ENCODE data around the gene MT4. TPM values are rescaled to one million over a fixed set of nuclear protein-coding genes. Genes with fewer than 3 reads are reported as not detected.

The MT4 gene
- polyA plus RNA-seq, 1 of the 3 experiments (the other 2 are of a cell fraction) = not detected

DNA sequence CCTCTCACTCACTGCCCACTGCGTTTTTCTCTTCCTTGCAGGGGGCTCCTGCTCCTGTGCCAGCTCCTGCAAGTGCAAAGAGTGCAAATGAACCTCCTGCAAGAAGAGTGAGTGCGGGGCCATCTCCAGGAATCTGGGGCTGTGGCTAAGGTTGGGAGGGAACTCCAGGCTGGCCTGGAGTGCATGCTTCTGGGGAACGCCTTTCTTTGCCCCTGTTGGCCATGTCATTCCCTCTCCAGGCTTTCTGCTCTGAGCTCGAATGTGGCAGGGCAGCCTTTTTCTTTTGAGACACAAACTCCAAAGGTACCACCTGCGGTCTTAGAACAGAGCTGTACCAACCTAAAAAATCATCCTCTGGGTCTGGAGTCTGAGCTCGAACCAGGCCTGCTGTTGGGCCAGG is 53.3 kb downstream of the MT4 start:
- Histone ChIP-seq H3K9me2 (no peaks in the 10 kb centered on the region), H3K4me2 (no peak overlapping the region), H3K36me3 (replicated peaks in 1 of 2; ENCODE audit: control insufficient read depth in 1 of 2, insufficient read depth in 2 of 2, low read length in 1 of 2) (no peaks in the 10 kb centered on the region), H3K79me2 (ENCODE audit: insufficient read depth) (no peaks in the 10 kb centered on the region; the same call in 1 of the 2 replicates), H3K27ac (ENCODE audit: low read depth in 2 of 2, low read length in 1 of 2) (no peak overlapping the region), H3K27me3 (ENCODE audit: insufficient read depth) (no peaks in the 10 kb centered on the region), H3K9ac (no peak overlapping the region), H3K4me3 (ENCODE audit: low read depth in 2 of 2, low read length in 1 of 2) (no peak overlapping the region), H4K20me1 (ENCODE audit: insufficient read depth) (no peaks in the 10 kb centered on the region), H2AFZ (ENCODE audit: low read depth) (no peak overlapping the region), H3K4me1 (ENCODE audit: control insufficient read depth in 1 of 2, insufficient read depth in 2 of 2, low read depth in 1 of 2, low read length in 1 of 2) (peaks cover 0 to 22% of the 10 kb centered on the region in 2 experiments; a peak in 1 of 4 replicates), H3F3A (replicated peaks; ENCODE audit: insufficient read depth) (peaks cover 17% of the 10 kb centered on the region), H3K9me3 (no peaks in the 10 kb centered on the region)
- TF ChIP-seq RXRA (IDR thresholded peaks at IDR 0.05; ENCODE audit: borderline replicate concordance, low read depth) (no peak), JUND (IDR thresholded peaks at IDR 0.05) (no peak), MEF2A (IDR thresholded peaks at IDR 0.05; ENCODE audit: borderline replicate concordance, low read depth) (no peak)
- POLR2A ChIA-PET = interaction anchor here (1.0 kb wide), 1 partner anchor 12 kb away, joined by 3 read pairs; no protein-coding TSS in a partner anchor
- no peak for DNase-seq
- 80% methylated on average over 5 of the region's 6 CpGs for WGBS (ENCODE audit: low lambda C conversion rate)
- CTCF ChIA-PET = interaction anchor here (0.6 to 2.4 kb wide), 3 partner anchors 12 to 17 kb away, joined by 3 to 6 read pairs (median 3); no protein-coding TSS in a partner anchor

Other genes starting within 250 kb of the MT4 start
- gene AMFR, start 139.5 kb upstream of the MT4 start, polyA plus RNA-seq (2012; rRNA removed) = 52.9 and 65.3 TPM in 2 replicates
- gene NUDT21, start 113.7 kb upstream of the MT4 start, polyA plus RNA-seq (2012; rRNA removed) = 42.2 and 45.5 TPM in 2 replicates
- 29.9 and 35.6 TPM in 2 replicates for gene OGFOD1, start 113.5 kb upstream of the MT4 start, polyA plus RNA-seq (2012; rRNA removed)
- 74.3 and 93.5 TPM in 2 replicates for gene BBS2, start 45.0 kb upstream of the MT4 start, polyA plus RNA-seq (2012; rRNA removed)
- gene MT3, start 24.5 kb downstream of the MT4 start, polyA plus RNA-seq (2012; rRNA removed) = 0.43 TPM in 1 of 2 replicates, not detected in the other
- 79.9 and 133 TPM in 2 replicates for gene MT2A, start 43.5 kb downstream of the MT4 start, polyA plus RNA-seq (2012; rRNA removed)
- gene MT1E, start 60.7 kb downstream of the MT4 start, polyA plus RNA-seq (2012; rRNA removed) = 106 and 205 TPM in 2 replicates
- gene MT1M, start 67.6 kb downstream of the MT4 start, polyA plus RNA-seq (2012; rRNA removed) = 0.45 and 1.3 TPM in 2 replicates
- gene MT1A, start 73.6 kb downstream of the MT4 start, polyA plus RNA-seq (2012; rRNA removed) = 3.5 and 5.4 TPM in 2 replicates
- not detected in 2 replicates for gene MT1B, start 86.8 kb downstream of the MT4 start, polyA plus RNA-seq (2012; rRNA removed)
- 9.5 and 13.0 TPM in 2 replicates for gene MT1F, start 92.9 kb downstream of the MT4 start, polyA plus RNA-seq (2012; rRNA removed)
- gene MT1G, start 103.0 kb downstream of the MT4 start, polyA plus RNA-seq (2012; rRNA removed) = 0.50 and 1.2 TPM in 2 replicates
- not detected in 2 replicates for gene MT1H, start 104.7 kb downstream of the MT4 start, polyA plus RNA-seq (2012; rRNA removed)
- gene MT1X, start 117.4 kb downstream of the MT4 start, polyA plus RNA-seq (2012; rRNA removed) = 202 and 213 TPM in 2 replicates
- gene NUP93, start 165.1 kb downstream of the MT4 start, polyA plus RNA-seq (2012; rRNA removed) = 41.5 and 43.1 TPM in 2 replicates